Peyer's patch (tissue), 4 donors: ENCODE measurements around the gene MRPL1. TPM values are rescaled to one million over a fixed set of nuclear protein-coding genes. Genes with fewer than 3 reads are reported as not detected.

Source experiments
- DNase-seq, 3 donors: peaks; one replicate each; pipeline ENCODE4 v3.0.0-alpha.2; 2017 to 2019
- H3K27ac ChIP-seq, 4 donors: fragments of 200-600 bp; sonication (generic); one replicate each; pipeline ENCODE4 v1.5.1; 2016 to 2019
- H3K27me3 ChIP-seq, 2 donors: fragments of 200-600 bp; sonication (generic); one replicate each; pipeline ENCODE4 v1.5.1; 2019
- H3K36me3 ChIP-seq, 3 donors: fragments of 200-600 bp; sonication (generic); one replicate each; pipeline ENCODE4 v1.5.1; 2016 to 2019
- H3K4me1 ChIP-seq, 4 donors: fragments of 200-600 bp; sonication (generic); one replicate each; pipeline ENCODE4 v1.5.1; 2016 to 2019
- H3K4me3 ChIP-seq, 4 donors: fragments of 200-600 bp; sonication (generic); 1 replicate in 3 of 4; 2 replicates in 1 of 4; pipeline ENCODE4 v1.5.1; 2016 to 2019; ENCODE audit warnings: mild to moderate bottlenecking in 1 of 4
- H3K9me3 ChIP-seq, 4 donors: fragments of 200-600 bp; sonication (generic); one replicate each; pipeline ENCODE4 v1.5.1; 2016 to 2019; ENCODE audit warnings: mild to moderate bottlenecking in 1 of 4
- CTCF ChIP-seq, 6 experiments: fragments of 450-650 bp in 4 of 6; fragments of 200-600 bp in 2 of 6; sonication (generic) in 1 of 6; IDR thresholded peaks; one replicate each; pipeline ENCODE4 v1.5.1; 2017 to 2019; ENCODE audit warnings: antibody characterized with exemption in 6 of 6, mild to moderate bottlenecking in 3 of 6, moderate library complexity in 1 of 6
- POLR2A ChIP-seq, 2 donors: fragments of 450-650 bp; IDR thresholded peaks; one replicate each; pipeline ENCODE4 v1.5.1; 2017; ENCODE audit warnings: antibody characterized with exemption in 2 of 2, mild to moderate bottlenecking in 2 of 2, moderate library complexity in 2 of 2
- total RNA-seq, 4 donors: library from RNA; depleted of rRNA; stranded (reverse); fragments of >200 nt; gene quantifications; one replicate each; pipeline ENCODE4 v1.1.0, GENCODE V29; 2016

Gene MRPL1
- total RNA-seq, 4 donors from 2014 or later = 12.8 to 30.5 (median 16.8) TPM

GRCh38 chr4:77845400-77845799, 17.2 kb upstream of the MRPL1 start:
- Histone ChIP-seq H3K9me3 (no peaks in the 10 kb centered on the region), H3K27me3 (no peaks in the 10 kb centered on the region), H3K36me3 (no peaks in the 10 kb centered on the region), H3K4me1 (no peaks in the 10 kb centered on the region), H3K4me3 (no peak overlapping the region), H3K27ac (no peak overlapping the region)
- TF ChIP-seq POLR2A (IDR thresholded peaks at IDR 0.05) = no peak
- TF ChIP-seq CTCF (IDR thresholded peaks at IDR 0.05) = no peak
- DNase-seq = no peak

DNA sequence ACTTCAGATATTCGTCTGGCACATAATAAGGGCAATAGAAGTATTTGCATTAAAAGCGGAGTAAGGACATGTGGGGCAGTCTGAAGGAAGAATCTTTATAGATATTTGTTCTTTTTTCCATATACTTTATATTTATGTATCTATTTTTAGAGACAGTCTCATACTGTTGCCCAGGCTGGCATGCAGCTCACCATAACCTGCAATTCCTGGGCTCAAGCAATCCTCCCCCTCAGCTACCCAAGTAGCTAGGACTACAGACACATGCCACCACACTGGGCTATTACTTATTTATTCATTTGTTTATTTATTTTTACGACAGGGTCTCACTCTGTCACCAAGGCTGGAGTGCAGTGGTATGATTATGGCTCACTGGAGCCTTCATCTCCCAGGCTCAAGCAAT, 16.7 kb upstream of the MRPL1 start:
- no peak overlapping the region for H3K4me3 ChIP-seq
- no peaks in the 10 kb centered on the region for H3K27me3 ChIP-seq
- no peaks in the 10 kb centered on the region for H3K4me1 ChIP-seq
- no peak overlapping the region for H3K27ac ChIP-seq
- no peak for DNase-seq
- TF ChIP-seq CTCF (IDR thresholded peaks at IDR 0.05) = no peak
- TF ChIP-seq POLR2A (IDR thresholded peaks at IDR 0.05) = no peak
- H3K36me3 ChIP-seq = no peaks in the 10 kb centered on the region
- H3K9me3 ChIP-seq = no peaks in the 10 kb centered on the region

GRCh38 chr4:77848508-77848907, 14.1 kb upstream of the MRPL1 start:
- TF ChIP-seq CTCF (IDR thresholded peaks at IDR 0.05) = no peak
- TF ChIP-seq POLR2A (IDR thresholded peaks at IDR 0.05) = no peak

DNA sequence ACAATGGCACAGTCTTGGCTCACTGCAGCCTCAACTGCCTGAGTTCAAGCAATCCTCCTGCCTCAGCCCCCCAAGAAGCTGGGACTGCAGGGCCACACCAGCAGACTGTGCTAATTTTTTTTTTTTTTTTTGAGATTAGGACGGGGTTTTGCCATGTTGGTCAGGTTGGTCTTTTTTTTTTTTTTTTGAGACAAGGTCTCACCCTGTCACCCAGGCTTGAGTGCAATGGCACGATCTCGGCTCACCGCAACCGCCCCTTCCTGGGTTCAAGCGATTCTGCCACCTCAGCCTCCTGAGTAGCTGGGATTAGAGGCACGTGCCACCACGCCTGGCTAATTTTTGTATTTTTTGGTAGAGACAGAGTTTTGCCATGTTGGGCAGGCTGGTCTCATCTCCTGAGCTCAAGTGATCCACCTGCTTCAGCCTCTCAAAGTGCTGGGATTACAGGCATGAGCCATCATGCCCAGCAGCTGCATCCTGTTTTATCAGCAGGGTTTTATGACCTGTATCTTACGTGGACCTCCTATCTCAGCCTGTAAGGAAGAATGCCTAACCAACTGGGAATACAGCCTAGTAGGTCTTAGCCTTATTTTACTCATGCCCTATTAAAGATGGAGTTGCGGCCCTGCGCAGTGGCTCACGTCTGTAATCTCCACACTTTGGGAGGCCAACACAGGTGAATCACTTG, 13.2 kb upstream of the MRPL1 start:
- DNase-seq = no peak
- H3K9me3 ChIP-seq = no peaks in the 10 kb centered on the region
- H3K36me3 ChIP-seq = no peaks in the 10 kb centered on the region
- no peak overlapping the region for H3K4me3 ChIP-seq
- peaks cover 0 to 4% (median 0%) of the 10 kb centered on the region in 4 donors for H3K4me1 ChIP-seq
- no peak overlapping the region for H3K27ac ChIP-seq
- no peak for TF ChIP-seq CTCF (IDR thresholded peaks at IDR 0.05)
- TF ChIP-seq POLR2A (IDR thresholded peaks at IDR 0.05) = no peak
- no peaks in the 10 kb centered on the region for H3K27me3 ChIP-seq

More at GRCh38 chr4:77848508-77848907, 14.1 kb upstream of the MRPL1 start:
- Histone ChIP-seq H3K36me3 (no peaks in the 10 kb centered on the region), H3K27me3 (no peaks in the 10 kb centered on the region), H3K4me3 (no peak overlapping the region), H3K9me3 (no peaks in the 10 kb centered on the region), H3K27ac (no peak overlapping the region), H3K4me1 (peaks cover 0 to 4% (median 0%) of the 10 kb centered on the region in 4 donors)
- DNase-seq = no peak

- Histone ChIP-seq H3K36me3 (no peaks in the 10 kb centered on the region), H3K4me3 (no peak overlapping the region), H3K4me1 (peaks cover 0 to 4% (median 0%) of the 10 kb centered on the region in 4 donors), H3K27ac (peak overlapping the region; percentile 49 to 80 (median 71)), H3K9me3 (no peaks in the 10 kb centered on the region), H3K27me3 (no peaks in the 10 kb centered on the region)
- peak in 2 of 3 donors; percentile 67 to 81 for DNase-seq
- TF ChIP-seq CTCF (IDR thresholded peaks at IDR 0.05) (no peak), POLR2A (IDR thresholded peaks at IDR 0.05) (peak in 1 of 2 donors; percentile 37)
Measured at GRCh38 chr4:77852892-77853495, 9.6 kb upstream of the MRPL1 start.
